Osteocyte (in vitro differentiated cells): ENCODE results near the gene EPHA1. TPM values are rescaled to one million over a fixed set of nuclear protein-coding genes. Genes with fewer than 3 reads are reported as not detected.

Experiments used
- DNase-seq: peaks from one replicate; pipeline ENCODE4 v3.0.0; 2021; ENCODE audit warnings: mixed read lengths; ENCODE audit not compliant: unreplicated experiment; ENCODE audit errors: extremely low spot score
- H3K27ac Mint-ChIP-seq: one replicate; pipeline ENCODE4 v1.8.0; 2021; ENCODE audit warnings: mild to moderate bottlenecking, mixed read lengths; ENCODE audit not compliant: unreplicated experiment
- H3K27me3 Mint-ChIP-seq: one replicate; pipeline ENCODE4 v1.8.0; 2021; ENCODE audit warnings: mixed read lengths; ENCODE audit not compliant: unreplicated experiment
- H3K36me3 Mint-ChIP-seq: one replicate; pipeline ENCODE4 v1.8.0; 2021; ENCODE audit warnings: mixed read lengths; ENCODE audit not compliant: unreplicated experiment
- H3K4me1 Mint-ChIP-seq: one replicate; pipeline ENCODE4 v1.8.0; 2021; ENCODE audit warnings: mixed read lengths; ENCODE audit not compliant: unreplicated experiment
- H3K4me3 Mint-ChIP-seq: one replicate; pipeline ENCODE4 v1.8.0; 2021; ENCODE audit warnings: mild to moderate bottlenecking, moderate library complexity, mixed read lengths; ENCODE audit not compliant: unreplicated experiment
- H3K9me3 Mint-ChIP-seq: one replicate; pipeline ENCODE4 v1.8.0; 2021; ENCODE audit warnings: mixed read lengths; ENCODE audit not compliant: unreplicated experiment
- total RNA-seq: library from RNA; stranded (reverse); gene quantifications from 2 replicates; pipeline ENCODE4 v1.2.1, GENCODE V29; 2021
- TF ChIP-seq, protein P1 (sequence below): fragments of 200-600 bp; sonication (generic); IDR thresholded peaks from 2 replicates; pipeline ENCODE4 v1.5.0; 2021; ENCODE audit warnings: antibody characterized with exemption, mild to moderate bottlenecking, moderate library complexity

Gene EPHA1
- total RNA-seq, 1 donor from 2014 or later: not detected

DNA sequence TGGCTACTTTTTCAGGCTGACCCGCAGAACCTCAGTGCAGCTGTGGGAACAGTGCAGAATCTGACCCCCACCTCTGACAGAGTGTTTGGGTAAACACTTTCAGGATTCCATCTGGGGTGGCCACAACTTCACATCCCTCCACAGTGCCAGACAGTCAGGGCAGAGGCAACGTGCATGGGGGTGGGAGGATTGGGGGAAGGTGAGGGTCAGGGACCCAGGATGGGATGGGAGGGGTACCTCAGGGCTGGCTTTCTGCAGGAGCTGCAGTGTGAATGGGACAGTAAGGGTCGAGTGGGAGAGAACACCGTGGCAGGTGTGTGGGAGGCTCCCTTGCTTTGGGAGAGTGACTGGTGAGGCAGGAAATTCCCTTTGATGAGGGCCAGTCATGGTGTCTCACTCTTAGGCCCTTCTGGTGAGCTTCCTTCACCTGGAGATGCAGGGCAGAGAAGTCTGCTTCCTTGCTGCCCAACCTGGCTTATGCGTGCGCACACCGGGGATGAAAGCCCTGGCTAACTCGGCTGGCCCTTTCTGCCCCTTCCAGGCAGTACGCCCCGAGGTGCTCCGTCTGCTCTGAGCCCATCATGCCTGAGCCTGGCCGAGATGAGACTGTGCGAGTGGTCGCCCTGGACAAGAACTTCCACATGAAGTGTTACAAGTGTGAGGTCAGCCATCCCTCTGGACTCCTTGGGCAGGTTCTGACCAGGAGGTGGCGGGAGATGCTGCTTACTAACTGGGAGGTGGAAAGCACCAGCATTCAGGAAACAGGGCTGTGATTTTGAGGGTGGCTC lies 19.1 kb downstream of the EPHA1 start:
- TF ChIP-seq, protein P1, sequence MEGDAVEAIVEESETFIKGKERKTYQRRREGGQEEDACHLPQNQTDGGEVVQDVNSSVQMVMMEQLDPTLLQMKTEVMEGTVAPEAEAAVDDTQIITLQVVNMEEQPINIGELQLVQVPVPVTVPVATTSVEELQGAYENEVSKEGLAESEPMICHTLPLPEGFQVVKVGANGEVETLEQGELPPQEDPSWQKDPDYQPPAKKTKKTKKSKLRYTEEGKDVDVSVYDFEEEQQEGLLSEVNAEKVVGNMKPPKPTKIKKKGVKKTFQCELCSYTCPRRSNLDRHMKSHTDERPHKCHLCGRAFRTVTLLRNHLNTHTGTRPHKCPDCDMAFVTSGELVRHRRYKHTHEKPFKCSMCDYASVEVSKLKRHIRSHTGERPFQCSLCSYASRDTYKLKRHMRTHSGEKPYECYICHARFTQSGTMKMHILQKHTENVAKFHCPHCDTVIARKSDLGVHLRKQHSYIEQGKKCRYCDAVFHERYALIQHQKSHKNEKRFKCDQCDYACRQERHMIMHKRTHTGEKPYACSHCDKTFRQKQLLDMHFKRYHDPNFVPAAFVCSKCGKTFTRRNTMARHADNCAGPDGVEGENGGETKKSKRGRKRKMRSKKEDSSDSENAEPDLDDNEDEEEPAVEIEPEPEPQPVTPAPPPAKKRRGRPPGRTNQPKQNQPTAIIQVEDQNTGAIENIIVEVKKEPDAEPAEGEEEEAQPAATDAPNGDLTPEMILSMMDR: no peak
- Mint-ChIP-seq H3K4me1 (peaks cover 42% of the 10 kb centered on the region), H3K27ac (peak overlapping the region; percentile 44), H3K4me3 (no peak overlapping the region), H3K27me3 (no peaks in the 10 kb centered on the region), H3K9me3 (no peaks in the 10 kb centered on the region), H3K36me3 (peaks cover 35% of the 10 kb centered on the region)
- no peak for DNase-seq

DNA sequence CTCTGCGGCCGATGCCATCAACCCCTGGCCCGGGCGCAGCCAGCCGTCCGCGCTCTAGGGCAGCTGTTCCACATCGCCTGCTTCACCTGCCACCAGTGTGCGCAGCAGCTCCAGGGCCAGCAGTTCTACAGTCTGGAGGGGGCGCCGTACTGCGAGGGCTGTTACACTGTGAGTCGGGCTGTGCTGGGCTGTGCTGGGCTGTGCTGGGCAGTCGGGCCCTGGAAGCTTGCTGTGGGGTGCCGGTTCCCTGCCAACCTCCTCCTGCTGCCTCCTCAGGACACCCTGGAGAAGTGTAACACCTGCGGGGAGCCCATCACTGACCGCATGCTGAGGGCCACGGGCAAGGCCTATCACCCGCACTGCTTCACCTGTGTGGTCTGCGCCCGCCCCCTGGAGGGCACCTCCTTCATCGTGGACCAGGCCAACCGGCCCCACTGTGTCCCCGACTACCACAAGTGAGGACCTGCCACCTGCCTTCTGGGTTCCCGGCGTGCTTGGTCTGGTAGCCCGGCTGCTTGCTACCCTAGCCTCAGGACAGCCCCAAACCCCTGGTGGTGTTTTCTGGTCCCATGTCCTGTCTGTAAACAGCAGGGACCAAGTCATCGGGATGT lies 20.1 kb downstream of the EPHA1 start:
- TF ChIP-seq, protein P1: no peak
- Mint-ChIP-seq H3K4me1 (peaks cover 42% of the 10 kb centered on the region), H3K4me3 (no peak overlapping the region), H3K9me3 (no peaks in the 10 kb centered on the region), H3K27ac (no peak overlapping the region), H3K36me3 (peaks cover 35% of the 10 kb centered on the region), H3K27me3 (no peaks in the 10 kb centered on the region)
- no peak for DNase-seq

DNA sequence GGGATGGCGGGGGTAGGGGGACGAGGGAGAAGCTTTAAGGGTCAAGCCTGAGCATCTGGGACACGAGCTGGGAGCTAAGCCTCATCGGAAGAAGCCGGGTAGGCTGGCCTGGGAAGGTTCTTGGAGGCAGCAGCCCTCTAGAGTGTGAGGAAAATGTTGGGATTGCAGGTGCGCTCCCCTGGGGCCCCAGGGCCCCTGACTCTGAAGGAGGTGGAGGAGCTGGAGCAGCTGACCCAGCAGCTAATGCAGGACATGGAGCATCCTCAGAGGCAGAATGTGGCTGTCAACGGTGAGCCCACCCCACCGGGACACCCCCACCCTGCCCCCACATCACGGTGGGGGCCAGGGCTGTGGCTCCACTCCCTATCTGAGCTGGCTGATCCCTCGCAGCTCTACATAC lies 20.6 kb downstream of the EPHA1 start:
- Mint-ChIP-seq H3K36me3 (peaks cover 35% of the 10 kb centered on the region), H3K27me3 (no peaks in the 10 kb centered on the region), H3K27ac (no peak overlapping the region)

DNA sequence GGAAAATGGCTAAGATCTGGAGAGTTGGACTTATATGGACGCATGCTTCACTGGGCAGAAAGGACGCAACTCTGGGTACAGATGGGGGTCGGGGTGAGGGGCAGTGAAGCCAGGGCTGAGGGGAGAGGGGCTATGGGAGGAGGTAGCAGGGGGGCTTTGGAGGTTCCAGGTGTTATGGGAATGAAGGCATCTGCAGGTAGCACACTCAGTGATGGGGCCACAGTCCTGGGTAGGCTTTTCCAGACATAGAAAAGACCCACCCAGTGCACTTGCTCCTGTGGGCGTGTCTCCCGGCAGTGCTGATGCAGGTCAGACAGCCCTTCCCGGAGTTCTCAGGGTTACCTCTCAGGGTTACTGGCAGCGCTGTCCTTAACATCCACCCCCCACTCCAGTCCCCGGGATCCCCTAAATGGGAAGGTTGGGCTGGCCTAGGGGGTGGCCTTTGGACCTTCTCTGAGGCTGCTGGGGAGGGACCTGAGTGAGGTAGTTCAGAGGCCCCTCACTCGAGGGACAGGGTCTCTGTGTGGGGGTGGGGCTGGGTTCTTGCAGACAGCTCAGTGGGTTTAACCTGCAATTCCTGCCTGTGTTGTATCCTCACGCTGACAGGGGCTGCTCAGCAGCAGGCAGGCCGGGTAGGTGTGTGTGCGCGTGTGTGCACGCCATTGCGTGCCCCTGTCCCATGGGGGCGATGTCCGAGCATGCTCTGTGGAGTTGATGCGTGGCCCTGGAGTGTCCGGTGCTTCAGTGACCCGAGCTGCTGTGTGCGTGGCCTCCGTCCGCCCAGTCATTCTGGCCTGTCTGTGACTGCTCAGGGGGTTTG lies 21.3 kb downstream of the EPHA1 start:
- DNase-seq: no peak
- H3K36me3 Mint-ChIP-seq: peaks cover 36% of the 10 kb centered on the region
- H3K27me3 Mint-ChIP-seq: no peaks in the 10 kb centered on the region
- TF ChIP-seq, protein P1: no peak
- H3K4me3 Mint-ChIP-seq: no peak overlapping the region
- H3K9me3 Mint-ChIP-seq: no peaks in the 10 kb centered on the region
- no peak overlapping the region for H3K27ac Mint-ChIP-seq
- peaks cover 36% of the 10 kb centered on the region for H3K4me1 Mint-ChIP-seq

More for the DNA sequence above, 20.6 kb downstream of the EPHA1 start:
- H3K9me3 Mint-ChIP-seq: no peaks in the 10 kb centered on the region
- DNase-seq: no peak
- no peak overlapping the region for H3K4me3 Mint-ChIP-seq
- peaks cover 41% of the 10 kb centered on the region for H3K4me1 Mint-ChIP-seq
- TF ChIP-seq, protein P1: no peak
